Right atrium auricular region (tissue), 2 donors: ENCODE measurements around the gene VAT1L. TPM values are rescaled to one million over a fixed set of nuclear protein-coding genes. Genes with fewer than 3 reads are reported as not detected.

Source experiments
- DNase-seq: peaks from one replicate; pipeline ENCODE4 v3.0.0-alpha.2; 2019; ENCODE audit warnings: low spot score
- H3K27ac ChIP-seq, 2 donors: fragments of 200-600 bp; sonication (generic); 1 replicate in 1 of 2; 2 replicates in 1 of 2; pipeline ENCODE4 v1.5.1; 2016 to 2019
- H3K27me3 ChIP-seq, 2 donors: fragments of 200-600 bp; sonication (generic); one replicate each; pipeline versions ENCODE4 v1.5.1 to v1.6.0; 2017 to 2019
- H3K36me3 ChIP-seq: fragments of 200-600 bp; sonication (generic); one replicate; pipeline ENCODE4 v1.5.1; 2016
- H3K4me1 ChIP-seq, 2 donors: fragments of 200-600 bp; sonication (generic); one replicate each; pipeline versions ENCODE4 v1.5.1 to v1.6.0; 2017 to 2019
- H3K4me3 ChIP-seq, 2 donors: fragments of 200-600 bp; sonication (generic); 1 replicate in 1 of 2; 2 replicates in 1 of 2; pipeline ENCODE4 v1.5.1; 2017 to 2019; ENCODE audit warnings: mild to moderate bottlenecking in 1 of 2, moderate library complexity in 1 of 2
- H3K9me3 ChIP-seq, 2 donors: fragments of 200-600 bp; sonication (generic); one replicate each; pipeline ENCODE4 v1.5.1; 2019
- CTCF ChIP-seq, 2 donors: fragments of 200-600 bp; sonication (generic); IDR thresholded peaks; one replicate each; pipeline ENCODE4 v1.5.1; 2019; ENCODE audit warnings: antibody characterized with exemption in 2 of 2
- total RNA-seq, 2 donors: library from RNA; depleted of rRNA; stranded (reverse); fragments of >200 nt; gene quantifications; one replicate each; pipeline ENCODE4 v1.1.0, GENCODE V29; 2016

VAT1L gene
- total RNA-seq, 2 donors from 2014 or later: 10.3 to 20.6 TPM

DNA sequence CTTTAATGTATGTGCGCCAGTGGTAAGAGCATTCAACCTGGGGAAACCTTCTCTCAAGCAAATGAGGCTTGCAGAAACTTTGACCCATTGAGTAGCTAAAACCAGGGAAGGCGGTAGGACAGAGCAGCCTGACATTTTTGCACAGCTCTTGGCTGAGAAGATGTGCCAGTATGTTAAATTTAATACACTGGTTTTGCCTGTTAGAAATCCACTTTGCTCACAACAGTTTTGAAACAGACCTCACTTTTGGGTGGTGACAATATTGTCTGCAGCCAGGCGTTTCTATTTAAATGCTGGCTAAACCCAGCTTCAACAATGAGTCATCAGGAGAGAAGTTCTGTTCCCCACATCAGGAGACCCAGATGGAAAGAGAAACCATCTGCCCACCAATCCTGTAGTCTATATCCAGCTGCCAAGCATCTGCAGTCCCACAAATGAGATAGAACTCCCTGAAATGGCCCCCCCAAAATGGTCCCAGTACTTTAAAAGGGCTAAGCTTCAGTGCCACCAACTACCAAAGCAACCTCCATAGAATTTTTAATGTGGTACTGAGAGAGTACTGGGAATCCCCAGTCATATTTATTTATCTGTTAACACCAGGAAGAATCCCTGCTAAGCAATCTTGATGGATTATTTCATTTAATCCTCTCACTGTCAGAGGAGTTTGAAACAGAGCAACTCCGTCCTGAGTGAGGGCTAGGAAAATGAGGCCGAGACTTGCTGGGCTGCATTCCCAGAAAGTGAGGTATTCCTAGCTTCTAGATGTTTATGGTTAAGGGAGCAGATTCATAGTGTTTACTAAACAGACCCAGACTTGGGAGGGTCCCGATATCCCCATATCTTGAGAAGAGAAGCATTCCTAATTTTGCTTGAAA is 205.0 kb downstream of the VAT1L start:
- Histone ChIP-seq H3K27me3 (no peaks in the 10 kb centered on the region), H3K4me3 (no peak overlapping the region), H3K9me3 (peaks cover 0 to 15% of the 10 kb centered on the region in 2 donors), H3K4me1 (peaks cover 0 to 7% of the 10 kb centered on the region in 2 donors), H3K27ac (peak overlapping the region; percentile 35 to 64), H3K36me3 (no peaks in the 10 kb centered on the region)
- TF ChIP-seq CTCF (IDR thresholded peaks at IDR 0.05): no peak
- no peak for DNase-seq

DNA sequence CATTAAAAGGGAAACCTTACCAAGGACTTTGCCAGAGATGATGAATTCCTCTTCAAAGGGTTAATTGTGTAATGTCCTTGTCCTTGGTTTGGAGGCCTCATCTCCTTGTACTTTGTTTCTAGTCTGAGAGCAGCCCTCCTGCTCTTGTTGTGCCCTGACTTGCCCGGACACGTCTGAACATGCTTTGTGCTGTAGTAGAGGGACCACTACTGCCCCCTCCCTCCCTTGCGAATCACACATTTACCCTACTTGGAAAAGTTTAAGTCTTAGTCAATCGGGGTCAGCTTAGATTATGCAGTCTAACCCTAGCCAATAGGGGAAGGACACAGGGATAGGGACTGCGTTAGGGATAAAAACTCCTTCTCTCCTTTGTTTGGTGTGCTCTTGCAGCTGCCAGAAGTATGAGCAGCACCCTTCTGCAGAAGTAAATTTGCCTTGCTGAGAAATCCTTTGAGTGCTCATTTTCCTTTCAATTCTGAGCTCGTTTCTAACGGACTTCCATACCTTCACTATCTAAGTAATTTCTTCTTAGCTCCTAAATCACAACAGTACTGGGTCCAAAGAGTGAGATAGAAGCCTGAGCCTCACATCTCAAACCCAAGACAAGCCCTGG is 207.6 kb downstream of the VAT1L start:
- Histone ChIP-seq H3K9me3 (peaks cover 0 to 15% of the 10 kb centered on the region in 2 donors), H3K4me1 (peaks cover 0 to 7% of the 10 kb centered on the region in 2 donors), H3K27ac (no peak overlapping the region), H3K4me3 (no peak overlapping the region), H3K27me3 (no peaks in the 10 kb centered on the region), H3K36me3 (no peaks in the 10 kb centered on the region)
- no peak for DNase-seq
- no peak for TF ChIP-seq CTCF (IDR thresholded peaks at IDR 0.05)

- Histone ChIP-seq H3K36me3 (no peaks in the 10 kb centered on the region), H3K9me3 (peaks cover 0 to 15% of the 10 kb centered on the region in 2 donors), H3K4me1 (peaks cover 0 to 1% of the 10 kb centered on the region in 2 donors), H3K27me3 (no peaks in the 10 kb centered on the region), H3K4me3 (no peak overlapping the region), H3K27ac (no peak overlapping the region)
- DNase-seq: no peak
- TF ChIP-seq CTCF (IDR thresholded peaks at IDR 0.05): no peak
Observed at GRCh38 chr16:77998350-77999023, 210.1 kb downstream of the VAT1L start.

- H3K9me3 ChIP-seq: peaks cover 0 to 4% of the 10 kb centered on the region in 2 donors
Observed at GRCh38 chr16:78001451-78002025, 213.2 kb downstream of the VAT1L start.

More at GRCh38 chr16:78001451-78002025, 213.2 kb downstream of the VAT1L start:
- H3K4me3 ChIP-seq: no peak overlapping the region
- H3K4me1 ChIP-seq: no peaks in the 10 kb centered on the region
- no peak for TF ChIP-seq CTCF (IDR thresholded peaks at IDR 0.05)
- H3K36me3 ChIP-seq: no peaks in the 10 kb centered on the region
- no peak overlapping the region for H3K27ac ChIP-seq
- no peaks in the 10 kb centered on the region for H3K27me3 ChIP-seq
- no peak for DNase-seq
